ENCODE data around the gene MAPK8IP2. TPM values are rescaled to one million over a fixed set of nuclear protein-coding genes. Genes with fewer than 3 reads are reported as not detected.

MAPK8IP2 gene
- total and polyA plus RNA-seq, 10 of the 15 experiments (the other 5 are each of a cell fraction or from before 2014, with no cell fraction given) = 0.01 to 0.13 (median 0.06) TPM; not detected in 4

DNA sequence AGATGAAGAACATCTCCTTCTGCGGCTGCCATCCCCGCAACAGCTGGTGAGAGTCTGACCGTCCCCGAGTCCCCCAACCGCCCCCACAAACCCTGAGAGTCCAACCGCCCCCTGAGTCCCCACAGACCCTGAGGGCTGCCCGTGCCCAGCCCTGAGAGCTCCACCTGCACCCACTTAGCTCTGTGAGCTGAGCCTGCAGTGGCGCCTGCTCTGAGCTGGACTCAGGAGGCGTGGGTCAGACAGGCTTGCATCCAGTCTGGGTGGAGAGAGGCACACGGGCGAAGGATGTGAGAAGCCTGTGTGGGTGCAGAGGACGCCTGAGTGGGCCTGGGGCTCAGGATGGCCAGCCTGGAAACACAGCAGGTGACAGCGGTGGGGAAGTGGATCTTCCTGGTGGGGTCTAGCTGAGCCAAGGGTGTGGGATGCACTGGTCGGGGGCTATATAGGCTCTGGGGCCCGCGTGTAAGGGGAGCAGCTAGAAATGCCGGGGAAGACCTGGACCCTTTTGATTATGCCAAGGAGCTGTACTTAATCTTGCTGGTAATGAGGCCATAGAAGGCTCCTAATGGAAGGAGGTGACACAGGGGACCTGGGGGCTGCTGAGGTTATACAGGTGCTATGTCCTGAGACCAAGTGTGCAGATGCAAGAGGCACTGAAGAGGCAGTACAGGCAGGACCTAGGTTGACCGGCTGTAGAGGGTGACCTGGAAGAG is 6.5 kb downstream of the MAPK8IP2 start:
- H4K20me1 ChIP-seq (ENCODE audit: control insufficient read depth, insufficient read depth) = no peaks in the 10 kb centered on the region
- intact Hi-C loops (cut with micrococcal nuclease; ENCODE audit: unreplicated experiment) = no loop called here
- FAIRE-seq = no peak
- no peaks in the 10 kb centered on the region for H3K79me2 ChIP-seq (ENCODE audit: control insufficient read depth, insufficient read depth, low read length)
- no peak overlapping the region for H2AFZ ChIP-seq (ENCODE audit: control insufficient read depth, low read depth, low read length)
- H3K9me3 ChIP-seq (replicated peaks; ENCODE audit: control insufficient read depth, insufficient read depth, low read length) = no peaks in the 10 kb centered on the region
- H3K27ac ChIP-seq (ENCODE audit: control insufficient read depth, insufficient read depth) = no peak overlapping the region
- no peaks in the 10 kb centered on the region for H3K36me3 ChIP-seq (ENCODE audit: control insufficient read depth in 2 of 2, insufficient read depth in 2 of 2, low read length in 1 of 2)
- ChIA-PET POLR2A (no interaction called here), CTCF (interaction anchor here (1.2 kb wide), 1 partner anchor 14 kb away, joined by 6 read pairs; no protein-coding TSS in a partner anchor), SMC1A (ENCODE audit: uncharacterized antibody, unreplicated experiment) (no interaction called here), RAD21 (ENCODE audit: unreplicated experiment) (interaction anchor here (0.9 kb wide), 1 partner anchor 81 kb away, joined by 3 read pairs; the partner anchor contains the start of gene SCO2)
- H3K9ac ChIP-seq (ENCODE audit: control insufficient read depth, insufficient read depth, low read length) = no peak overlapping the region
- WGBS (ENCODE audit: insufficient coverage, insufficient replicate concordance, low lambda C conversion rate, missing lambda C conversion rate) = 31% methylated on average over 18 of the region's 18 CpGs
- peaks cover 0 to 6% of the 10 kb centered on the region in 2 experiments; a peak in 3 of 4 replicates for H3K27me3 ChIP-seq (replicated peaks in 1 of 2; ENCODE audit: control insufficient read depth in 2 of 2, insufficient read depth in 2 of 2, low read length in 1 of 2)
- in situ Hi-C loops (cut with MboI) = no loop called here
- no peak for DNase-seq (ENCODE audit: low read depth, low spot score)
- no TSS peak for BruUV-seq (replicated peaks)
- no peak for ATAC-seq
- no peaks in the 10 kb centered on the region for H3K4me1 ChIP-seq (ENCODE audit: control insufficient read depth, insufficient read depth, low read length)
- TF ChIP-seq FOXM1 (IDR thresholded peaks at IDR 0.05; ENCODE audit: low read depth, low read length) (no peak), EGR1 (IDR thresholded peaks at IDR 0.05; ENCODE audit: borderline replicate concordance in 1 of 2, low read depth in 2 of 2, low read length in 2 of 2) (no peak), POLR2AphosphoS5 (IDR thresholded peaks at IDR 0.05; ENCODE audit: low read length) (no peak), MXI1 (IDR thresholded peaks at IDR 0.05; ENCODE audit: low read depth, low read length) (no peak), ASH2L (IDR thresholded peaks at IDR 0.05; ENCODE audit: borderline replicate concordance, low read depth) (no peak), NR2C2 (IDR thresholded peaks at IDR 0.05; ENCODE audit: borderline replicate concordance, control insufficient read depth, insufficient read length, low read depth) (no peak), PML (IDR thresholded peaks at IDR 0.05; ENCODE audit: low read length) (no peak), EP300 (IDR thresholded peaks at IDR 0.05; ENCODE audit: borderline replicate concordance in 1 of 2, control insufficient read depth in 1 of 2, low read depth in 2 of 2, low read length in 2 of 2) (no peak), SPI1 (IDR thresholded peaks at IDR 0.05; ENCODE audit: borderline replicate concordance, insufficient read depth, low read depth, low read length) (no peak), JUND (IDR thresholded peaks at IDR 0.05; ENCODE audit: low read depth, low read length) (no peak), ATF7 (IDR thresholded peaks at IDR 0.05; ENCODE audit: low read depth) (no peak), RAD51 (IDR thresholded peaks at IDR 0.05) (no peak)
- TF ChIP-seq, protein P1, sequence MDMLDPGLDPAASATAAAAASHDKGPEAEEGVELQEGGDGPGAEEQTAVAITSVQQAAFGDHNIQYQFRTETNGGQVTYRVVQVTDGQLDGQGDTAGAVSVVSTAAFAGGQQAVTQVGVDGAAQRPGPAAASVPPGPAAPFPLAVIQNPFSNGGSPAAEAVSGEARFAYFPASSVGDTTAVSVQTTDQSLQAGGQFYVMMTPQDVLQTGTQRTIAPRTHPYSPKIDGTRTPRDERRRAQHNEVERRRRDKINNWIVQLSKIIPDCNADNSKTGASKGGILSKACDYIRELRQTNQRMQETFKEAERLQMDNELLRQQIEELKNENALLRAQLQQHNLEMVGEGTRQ (IDR thresholded peaks at IDR 0.05; ENCODE audit: borderline replicate concordance, low read depth, low read length) = no peak
- TF ChIP-seq, protein P2, sequence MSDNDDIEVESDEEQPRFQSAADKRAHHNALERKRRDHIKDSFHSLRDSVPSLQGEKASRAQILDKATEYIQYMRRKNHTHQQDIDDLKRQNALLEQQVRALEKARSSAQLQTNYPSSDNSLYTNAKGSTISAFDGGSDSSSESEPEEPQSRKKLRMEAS (IDR thresholded peaks at IDR 0.05; ENCODE audit: low read depth, low read length) = no peak
- TF ChIP-seq, protein P3, sequence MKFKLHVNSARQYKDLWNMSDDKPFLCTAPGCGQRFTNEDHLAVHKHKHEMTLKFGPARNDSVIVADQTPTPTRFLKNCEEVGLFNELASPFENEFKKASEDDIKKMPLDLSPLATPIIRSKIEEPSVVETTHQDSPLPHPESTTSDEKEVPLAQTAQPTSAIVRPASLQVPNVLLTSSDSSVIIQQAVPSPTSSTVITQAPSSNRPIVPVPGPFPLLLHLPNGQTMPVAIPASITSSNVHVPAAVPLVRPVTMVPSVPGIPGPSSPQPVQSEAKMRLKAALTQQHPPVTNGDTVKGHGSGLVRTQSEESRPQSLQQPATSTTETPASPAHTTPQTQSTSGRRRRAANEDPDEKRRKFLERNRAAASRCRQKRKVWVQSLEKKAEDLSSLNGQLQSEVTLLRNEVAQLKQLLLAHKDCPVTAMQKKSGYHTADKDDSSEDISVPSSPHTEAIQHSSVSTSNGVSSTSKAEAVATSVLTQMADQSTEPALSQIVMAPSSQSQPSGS (IDR thresholded peaks at IDR 0.05; ENCODE audit: low read length) = no peak
- H3K4me2 ChIP-seq (ENCODE audit: control insufficient read depth, insufficient read depth) = no peak overlapping the region
- no peak overlapping the region for H3K4me3 ChIP-seq
